BLaER1 (cell line): ENCODE measurements around the gene XYLT1.
A peak's percentile ranks its signal among the peaks of the same experiment; 100 is the strongest.

Source experiments
- H3K27ac ChIP-seq: shearing (Covaris generic); formaldehyde crosslinking; 2 replicates; pipeline ENCODE4 v1.8.1; 2022
- H3K27me3 ChIP-seq: shearing (Covaris generic); formaldehyde crosslinking; 2 replicates; pipeline ENCODE4 v1.8.1; 2022
- H3K36me3 ChIP-seq: shearing (Covaris generic); formaldehyde crosslinking; 2 replicates; pipeline ENCODE4 v1.8.1; 2022
- H3K4me1 ChIP-seq: shearing (Covaris generic); formaldehyde crosslinking; 2 replicates; pipeline ENCODE4 v1.8.1; 2022
- H3K4me2 ChIP-seq: shearing (Covaris generic); formaldehyde crosslinking; 2 replicates; pipeline ENCODE4 v1.8.1; 2022
- H3K4me3 ChIP-seq: shearing (Covaris generic); formaldehyde crosslinking; 2 replicates; pipeline ENCODE4 v1.8.1; 2022
- H3K9ac ChIP-seq: shearing (Covaris generic); formaldehyde crosslinking; 2 replicates; pipeline ENCODE4 v1.8.1; 2022
- H3K9me3 ChIP-seq: shearing (Covaris generic); formaldehyde crosslinking; 2 replicates; pipeline ENCODE4 v1.8.1; 2022
- H4K20me1 ChIP-seq: shearing (Covaris generic); formaldehyde crosslinking; 2 replicates; pipeline ENCODE4 v1.8.1; 2022
- Cebpa-rat ChIP-seq: shearing (Covaris generic); IDR thresholded peaks from 2 replicates; pipeline ENCODE4 v1.8.1; 2022

The XYLT1 gene

GRCh38 chr16:17382514-17382913 lies 88.2 kb downstream of the XYLT1 start:
- Histone ChIP-seq H3K36me3 (peaks cover 4% of the 10 kb centered on the region; the same call in 1 of the 2 replicates), H3K27me3 (no peaks in the 10 kb centered on the region), H3K4me3 (no peak overlapping the region), H3K9ac (peak overlapping the region; percentile 40; the same call in 1 of the 2 replicates), H3K4me1 (peaks cover 99% of the 10 kb centered on the region), H4K20me1 (peaks cover 99% of the 10 kb centered on the region), H3K27ac (peak overlapping the region; percentile 50), H3K9me3 (no peaks in the 10 kb centered on the region), H3K4me2 (peak overlapping the region; percentile 83)
- no peak for TF ChIP-seq Cebpa-rat

GRCh38 chr16:17381784-17382183 lies 89.0 kb downstream of the XYLT1 start:
- Histone ChIP-seq H3K4me2 (peak overlapping the region; percentile 83; the same call in 1 of the 2 replicates), H4K20me1 (peaks cover 99% of the 10 kb centered on the region), H3K4me1 (peaks cover 100% of the 10 kb centered on the region), H3K27ac (0 out of 2 replicates have a peak overlapping the region, but pooled peaks have one; percentile 50), H3K4me3 (no peak overlapping the region), H3K9ac (no peak overlapping the region), H3K27me3 (no peaks in the 10 kb centered on the region), H3K9me3 (no peaks in the 10 kb centered on the region), H3K36me3 (peaks cover 2% of the 10 kb centered on the region; the same call in 1 of the 2 replicates)
- TF ChIP-seq Cebpa-rat, result no peak

- no peak for TF ChIP-seq Cebpa-rat
- Histone ChIP-seq H3K9me3 (no peaks in the 10 kb centered on the region), H3K27me3 (no peaks in the 10 kb centered on the region), H3K9ac (no peak overlapping the region), H4K20me1 (peaks cover 99% of the 10 kb centered on the region), H3K27ac (peak overlapping the region; percentile 11; the same call in 1 of the 2 replicates), H3K4me2 (peak overlapping the region; percentile 83), H3K4me1 (peaks cover 100% of the 10 kb centered on the region), H3K36me3 (no peaks in the 10 kb centered on the region), H3K4me3 (no peak overlapping the region)
Observed at GRCh38 chr16:17380613-17381012, 90.1 kb downstream of the XYLT1 start.

- Histone ChIP-seq H3K9ac (peak overlapping the region; percentile 66; the same call in 1 of the 2 replicates), H4K20me1 (peaks cover 99% of the 10 kb centered on the region), H3K36me3 (no peaks in the 10 kb centered on the region), H3K4me3 (no peak overlapping the region), H3K27ac (peak overlapping the region; percentile 49), H3K9me3 (no peaks in the 10 kb centered on the region), H3K4me2 (peak overlapping the region; percentile 83), H3K4me1 (peaks cover 95% of the 10 kb centered on the region), H3K27me3 (no peaks in the 10 kb centered on the region)
- TF ChIP-seq Cebpa-rat, result no peak
Observed at GRCh38 chr16:17379121-17379571, 91.6 kb downstream of the XYLT1 start.

- Histone ChIP-seq H3K4me2 (peak overlapping the region; percentile 83), H4K20me1 (peaks cover 99% of the 10 kb centered on the region), H3K9me3 (no peaks in the 10 kb centered on the region), H3K36me3 (no peaks in the 10 kb centered on the region), H3K27ac (peak overlapping the region; percentile 66), H3K9ac (no peak overlapping the region), H3K27me3 (no peaks in the 10 kb centered on the region), H3K4me1 (peaks cover 87% of the 10 kb centered on the region), H3K4me3 (no peak overlapping the region)
- TF ChIP-seq Cebpa-rat, result no peak
Observed at GRCh38 chr16:17377360-17378324, 93.1 kb downstream of the XYLT1 start.

- no peak for TF ChIP-seq Cebpa-rat
- peaks cover 87% of the 10 kb centered on the region for H3K4me1 ChIP-seq
- H3K4me2 ChIP-seq, result peak overlapping the region; percentile 83
- H3K9me3 ChIP-seq, result no peaks in the 10 kb centered on the region
- peaks cover 88% of the 10 kb centered on the region for H4K20me1 ChIP-seq
- H3K27ac ChIP-seq, result peak overlapping the region; percentile 66
- no peaks in the 10 kb centered on the region for H3K36me3 ChIP-seq
- H3K9ac ChIP-seq, result peak overlapping the region; percentile 12; the same call in 1 of the 2 replicates
- H3K4me3 ChIP-seq, result no peak overlapping the region
- no peaks in the 10 kb centered on the region for H3K27me3 ChIP-seq
Observed at GRCh38 chr16:17375461-17376304, 95.1 kb downstream of the XYLT1 start.

GRCh38 chr16:17374668-17375255 lies 96.0 kb downstream of the XYLT1 start:
- Histone ChIP-seq H3K9me3 (no peaks in the 10 kb centered on the region), H3K27me3 (no peaks in the 10 kb centered on the region), H3K4me2 (peak overlapping the region; percentile 83), H3K4me1 (peaks cover 87% of the 10 kb centered on the region), H4K20me1 (peaks cover 78% of the 10 kb centered on the region), H3K27ac (peak overlapping the region; percentile 66; the same call in 1 of the 2 replicates), H3K4me3 (no peak overlapping the region), H3K9ac (no peak overlapping the region), H3K36me3 (no peaks in the 10 kb centered on the region)
- TF ChIP-seq Cebpa-rat, result no peak

- H3K27me3 ChIP-seq, result no peaks in the 10 kb centered on the region
- H3K9me3 ChIP-seq, result no peaks in the 10 kb centered on the region
- TF ChIP-seq Cebpa-rat, result no peak
- H4K20me1 ChIP-seq, result peaks cover 66% of the 10 kb centered on the region
- H3K27ac ChIP-seq, result no peak overlapping the region
- peaks cover 85% of the 10 kb centered on the region for H3K4me1 ChIP-seq
- no peaks in the 10 kb centered on the region for H3K36me3 ChIP-seq
- H3K4me3 ChIP-seq, result no peak overlapping the region
- H3K9ac ChIP-seq, result no peak overlapping the region
- H3K4me2 ChIP-seq, result no peak overlapping the region
Observed at GRCh38 chr16:17373533-17373932, 97.2 kb downstream of the XYLT1 start.

GRCh38 chr16:17372386-17372785 lies 98.4 kb downstream of the XYLT1 start:
- Histone ChIP-seq H3K27me3 (no peaks in the 10 kb centered on the region), H3K4me3 (no peak overlapping the region), H3K4me1 (peaks cover 85% of the 10 kb centered on the region), H3K36me3 (no peaks in the 10 kb centered on the region), H3K27ac (no peak overlapping the region), H3K9ac (no peak overlapping the region), H3K9me3 (no peaks in the 10 kb centered on the region), H4K20me1 (peaks cover 55% of the 10 kb centered on the region), H3K4me2 (peak overlapping the region; percentile 92; the same call in 1 of the 2 replicates)
- no peak for TF ChIP-seq Cebpa-rat
